Measurements from ENCODE around the gene PAQR6. TPM values are rescaled to one million over a fixed set of nuclear protein-coding genes. Genes with fewer than 3 reads are reported as not detected.
A peak's percentile ranks its signal among the peaks of the same experiment; 100 is the strongest.

Gene PAQR6
- total RNA-seq, 4 donors from 2014 or later = 0.74 to 3.4 (median 1.6) TPM

- no peak for TF ChIP-seq CTCF (IDR thresholded peaks at IDR 0.05)
- ATAC-seq (ENCODE audit: low FRiP score) (peak; percentile 57), DNase-seq (ENCODE audit: low spot score) (no peak)
Measured at GRCh38 chr1:156203331-156203730, 44.5 kb downstream of the PAQR6 start.

DNA sequence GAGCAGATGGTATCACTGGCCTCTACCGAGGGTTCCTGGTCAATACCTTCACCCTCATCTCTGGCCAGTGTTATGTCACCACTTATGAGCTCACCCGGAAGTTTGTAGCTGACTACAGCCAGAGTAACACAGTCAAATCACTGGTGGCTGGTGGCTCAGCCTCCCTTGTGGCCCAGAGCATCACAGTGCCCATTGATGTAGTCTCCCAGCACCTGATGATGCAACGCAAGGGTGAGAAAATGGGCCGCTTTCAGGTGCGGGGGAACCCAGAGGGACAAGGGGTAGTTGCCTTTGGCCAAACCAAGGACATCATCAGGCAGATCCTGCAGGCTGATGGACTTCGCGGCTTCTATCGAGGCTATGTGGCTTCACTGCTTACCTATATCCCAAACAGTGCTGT is 47.8 kb downstream of the PAQR6 start:
- DNase-seq (ENCODE audit: low spot score) = no peak
- no peak for TF ChIP-seq CTCF (IDR thresholded peaks at IDR 0.05)
- ATAC-seq (ENCODE audit: low FRiP score) = no peak

DNA sequence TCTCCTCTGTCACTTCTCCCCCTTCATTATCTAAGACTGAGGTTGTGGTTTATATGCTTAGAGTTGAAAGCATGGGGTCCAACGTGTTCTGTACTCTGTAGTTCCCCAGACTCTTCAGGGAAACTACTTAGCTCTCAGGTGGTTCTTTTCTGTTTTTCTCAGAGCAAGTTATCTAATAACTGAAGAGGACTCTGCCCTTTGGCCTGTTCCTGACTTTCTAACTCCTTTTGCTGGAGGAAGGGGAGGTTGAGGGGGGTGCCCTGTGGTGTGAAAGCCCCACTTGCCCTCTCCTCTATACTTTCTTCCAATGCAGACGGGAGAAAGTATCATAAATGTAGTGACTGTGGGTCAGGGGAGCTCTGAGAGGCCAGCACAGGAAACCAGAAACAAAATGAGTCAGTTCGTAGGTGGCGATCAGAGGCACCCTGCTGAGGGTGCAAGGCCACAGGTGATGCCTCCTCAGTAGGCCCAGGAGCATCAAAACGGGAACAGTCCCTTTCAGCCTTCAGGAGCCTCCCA is 49.0 kb downstream of the PAQR6 start:
- DNase-seq (ENCODE audit: low spot score) = no peak
- no peak for ATAC-seq (ENCODE audit: low FRiP score)
- no peak for TF ChIP-seq CTCF (IDR thresholded peaks at IDR 0.05)

DNA sequence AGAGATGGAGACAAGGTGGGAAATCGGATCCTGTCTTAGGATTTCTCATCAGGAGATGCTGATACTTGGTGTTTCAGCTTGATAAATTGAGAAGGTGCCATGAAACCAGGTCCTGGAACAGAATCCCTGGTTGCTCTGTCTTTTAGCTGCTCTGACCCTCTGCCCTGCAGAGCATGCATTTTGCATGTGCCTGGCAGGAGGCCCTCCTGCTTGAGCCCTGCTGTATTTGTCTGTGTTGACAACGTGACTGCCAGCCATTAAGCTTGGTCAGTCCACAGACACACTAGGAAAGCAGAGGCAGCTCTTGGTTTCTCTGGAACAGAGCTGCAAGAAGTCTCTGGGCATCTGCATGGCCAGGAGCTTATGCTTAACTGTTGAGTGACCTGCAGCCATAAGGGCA is 51.4 kb downstream of the PAQR6 start:
- TF ChIP-seq CTCF (IDR thresholded peaks at IDR 0.05) = no peak
- ATAC-seq (ENCODE audit: low FRiP score) (no peak), DNase-seq (ENCODE audit: low spot score) (no peak)

DNA sequence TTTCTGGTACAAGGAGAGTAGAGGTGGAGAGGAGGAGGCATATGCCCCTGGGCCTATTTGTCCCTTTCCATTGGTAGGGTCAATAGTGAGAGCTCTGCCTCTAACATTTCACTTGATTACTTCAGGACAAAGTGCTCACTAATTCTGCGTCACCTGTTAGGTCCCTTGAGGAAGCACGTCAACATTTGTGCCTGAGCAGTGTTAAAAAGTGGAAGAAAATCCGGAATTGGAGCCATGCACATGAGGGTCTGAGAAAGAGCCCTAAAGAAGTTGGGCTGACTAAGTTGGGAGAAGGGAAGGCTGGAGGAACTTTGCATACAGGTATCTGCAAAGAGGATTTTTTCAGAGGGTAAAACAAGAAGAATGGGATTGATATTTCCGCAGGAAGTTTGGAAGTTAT is 52.0 kb downstream of the PAQR6 start:
- DNase-seq (ENCODE audit: low spot score) (no peak), ATAC-seq (ENCODE audit: low FRiP score) (no peak)

DNA sequence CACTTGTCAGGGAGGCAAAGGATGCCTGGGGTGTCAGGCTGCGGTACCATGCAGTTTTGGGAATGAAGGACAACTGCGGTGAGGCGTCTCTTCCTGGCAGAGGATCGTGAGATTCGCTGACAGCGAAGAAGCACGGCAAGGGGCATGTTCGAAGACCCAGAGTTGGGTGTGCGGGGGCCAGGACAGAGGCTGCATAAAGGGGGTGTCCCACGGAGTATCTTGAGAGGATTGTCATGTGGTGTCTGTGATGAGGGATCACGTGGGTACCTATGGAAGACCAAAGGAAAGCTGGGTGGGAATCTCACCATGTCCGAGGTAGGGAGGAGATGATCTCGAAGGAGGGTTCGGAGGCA is 53.6 kb downstream of the PAQR6 start:
- ATAC-seq (ENCODE audit: low FRiP score) (no peak), DNase-seq (ENCODE audit: low spot score) (no peak)
- TF ChIP-seq CTCF (IDR thresholded peaks at IDR 0.05) = no peak

More for the DNA sequence above, 52.0 kb downstream of the PAQR6 start:
- no peak for TF ChIP-seq CTCF (IDR thresholded peaks at IDR 0.05)

GRCh38 chr1:156193488-156194299 is 54.2 kb downstream of the PAQR6 start, which contains the start of gene SLC25A44:
SLC25A44 (plus strand) TSS chr1:156194104; CDS start chr1:156199848, 5,744 bp downstream.
- ATAC-seq (ENCODE audit: low FRiP score) (peak; percentile 96), DNase-seq (ENCODE audit: low spot score) (peak; percentile 85)
- peak in 1 of 3 donors; percentile 35 for TF ChIP-seq CTCF (IDR thresholded peaks at IDR 0.05)
